GM21786 (cell line): Measurements from ENCODE around the gene PRKD2.
"Not testable (repeated sequence)": the region's sequence is repeated elsewhere in the genome, so short reads cannot be mapped to it uniquely, and the experiment has no call there.

Source experiments
- ATAC-seq: cut with Tn5 transposase; IDR thresholded peaks from one replicate; pipeline ENCODE4 v1.9.1; 2021; ENCODE audit not compliant: unreplicated experiment

PRKD2 gene

GRCh38 chr19:46717034-46717715, at the start of gene PRKD2:
Gene PRKD2 (minus strand): TSS chr19:46717114. CDS start chr19:46716370, 744 bp downstream.
- ATAC-seq: no peak

DNA sequence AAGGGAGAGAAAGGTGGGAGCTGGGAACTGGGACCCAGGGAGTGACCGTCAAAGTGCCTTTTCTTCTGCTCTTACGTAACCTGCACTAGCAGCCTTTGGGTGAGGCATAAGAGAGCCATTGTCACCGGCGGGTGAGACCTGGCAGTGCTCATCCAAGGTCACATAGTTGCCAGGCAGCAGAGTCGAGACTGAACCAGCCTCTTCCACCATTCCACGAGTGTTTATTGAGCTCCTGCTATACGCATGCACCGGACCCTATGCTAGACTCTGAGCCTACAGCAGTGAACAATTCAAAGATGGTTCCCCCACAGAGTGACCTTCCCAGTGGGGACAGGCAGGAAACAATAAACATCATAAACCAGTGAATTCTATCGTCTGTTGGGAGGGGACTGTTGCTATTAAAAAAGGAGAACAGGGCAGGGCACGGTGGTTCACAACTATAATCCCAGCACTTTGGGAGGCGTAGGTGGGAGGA, 47.9 kb upstream of the PRKD2 start:
- no peak for ATAC-seq

DNA sequence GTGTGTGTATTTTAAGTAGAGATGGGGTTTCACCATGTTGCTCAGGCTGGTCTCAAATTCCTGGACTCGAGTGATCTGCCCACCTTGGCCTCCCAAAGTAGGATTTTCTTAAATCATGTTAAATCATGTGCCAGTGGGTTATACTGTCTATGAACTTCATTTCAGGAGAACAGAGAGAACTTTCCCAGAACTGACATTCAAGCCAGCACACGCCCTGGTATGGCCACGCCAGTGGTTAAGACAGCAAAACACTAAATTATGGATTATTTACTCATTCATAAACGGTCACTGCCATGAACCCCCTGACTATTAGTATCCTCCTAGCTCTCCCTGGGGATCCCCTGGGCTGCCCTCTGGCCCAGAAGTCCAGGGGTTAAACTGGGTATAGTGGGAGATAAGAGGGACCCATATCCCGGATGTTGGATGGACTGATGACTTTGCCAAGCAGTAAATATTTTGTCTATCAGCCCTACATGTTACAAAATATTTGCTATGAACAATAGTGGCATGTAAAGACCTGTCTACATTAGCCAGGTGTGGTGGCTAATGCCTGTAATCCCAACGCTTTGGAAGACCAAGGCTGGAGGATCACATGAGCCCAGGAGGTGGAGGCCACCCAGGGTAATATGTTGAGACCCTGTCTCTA, 45.5 kb upstream of the PRKD2 start:
- ATAC-seq: no peak

- no peak for ATAC-seq
These were observed 44.5 kb upstream of the PRKD2 start for GRCh38 chr19:46761418-46761831.

GRCh38 chr19:46760897-46761296, 44.0 kb upstream of the PRKD2 start:
- ATAC-seq: not testable (repeated sequence)

- ATAC-seq: no peak
These were observed 43.4 kb upstream of the PRKD2 start for GRCh38 chr19:46760363-46760762.

- ATAC-seq: no peak
These were observed 43.0 kb upstream of the PRKD2 start for GRCh38 chr19:46759817-46760333.

DNA sequence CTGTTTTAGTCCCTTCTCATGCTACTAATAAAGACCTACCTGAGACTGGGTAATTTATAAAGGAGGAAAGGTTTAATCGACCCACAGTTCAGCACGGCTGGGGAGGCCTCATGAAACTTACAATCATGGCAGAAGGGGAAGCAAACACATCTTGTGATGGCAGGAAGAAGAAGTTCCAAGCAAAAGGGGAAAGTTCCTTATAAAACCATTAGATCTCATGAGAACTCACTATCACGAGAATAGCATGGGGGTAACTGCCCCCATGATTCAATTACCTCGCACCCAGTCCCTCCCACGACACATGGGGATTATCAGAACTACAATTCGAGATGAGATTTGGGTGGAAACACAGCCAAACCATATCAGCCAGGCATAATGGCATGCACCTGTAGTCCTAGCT, 42.3 kb upstream of the PRKD2 start:
- ATAC-seq: no peak

DNA sequence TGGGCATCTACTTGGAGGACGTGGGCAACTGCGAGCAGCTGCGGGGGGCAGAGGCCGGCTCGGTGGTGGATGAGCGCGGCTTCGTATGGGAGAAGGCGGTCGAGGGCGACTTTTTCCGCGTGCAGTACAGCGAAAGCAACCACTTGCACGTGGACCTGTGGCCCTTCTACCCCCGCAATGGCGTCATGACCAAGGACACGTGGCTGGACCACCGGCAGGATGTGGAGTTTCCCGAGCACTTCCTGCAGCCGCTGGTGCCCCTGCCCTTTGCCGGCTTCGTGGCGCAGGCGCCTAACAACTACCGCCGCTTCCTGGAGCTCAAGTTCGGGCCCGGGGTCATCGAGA, 39.6 kb upstream of the PRKD2 start:
- no peak for ATAC-seq

- ATAC-seq: no peak
These were observed 39.1 kb upstream of the PRKD2 start for GRCh38 chr19:46755853-46756543.

DNA sequence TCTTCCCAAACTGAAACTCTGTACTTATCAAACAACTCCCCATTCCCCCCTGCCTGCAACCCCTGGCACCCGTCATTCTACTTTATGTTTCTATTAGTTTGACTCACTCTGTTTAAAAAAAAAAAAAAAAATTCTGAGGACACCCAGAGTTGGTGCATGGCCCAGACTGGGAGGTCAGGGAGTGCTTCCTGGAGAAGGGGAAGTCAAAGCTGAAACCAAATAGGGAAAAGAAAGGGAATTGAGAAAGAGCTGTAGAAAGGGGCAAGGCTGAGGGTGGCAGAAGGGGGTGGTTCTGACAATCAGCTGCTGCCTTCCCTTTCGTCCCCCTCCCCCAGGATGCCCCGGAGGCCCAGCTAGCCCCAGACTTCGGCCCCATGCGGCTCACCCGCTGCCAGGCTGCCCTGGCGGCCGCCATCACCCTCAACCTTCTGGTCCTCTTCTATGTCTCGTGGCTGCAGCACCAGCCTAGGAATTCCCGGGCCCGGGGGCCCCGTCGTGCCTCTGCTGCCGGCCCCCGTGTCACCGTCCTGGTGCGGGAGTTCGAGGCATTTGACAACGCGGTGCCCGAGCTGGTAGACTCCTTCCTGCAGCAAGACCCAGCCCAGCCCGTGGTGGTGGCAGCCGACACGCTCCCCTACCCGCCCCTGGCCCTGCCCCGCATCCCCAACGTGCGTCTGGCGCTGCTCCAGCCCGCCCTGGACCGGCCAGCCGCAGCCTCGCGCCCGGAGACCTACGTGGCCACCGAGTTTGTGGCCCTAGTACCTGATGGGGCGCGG, 38.4 kb upstream of the PRKD2 start:
- ATAC-seq: no peak

DNA sequence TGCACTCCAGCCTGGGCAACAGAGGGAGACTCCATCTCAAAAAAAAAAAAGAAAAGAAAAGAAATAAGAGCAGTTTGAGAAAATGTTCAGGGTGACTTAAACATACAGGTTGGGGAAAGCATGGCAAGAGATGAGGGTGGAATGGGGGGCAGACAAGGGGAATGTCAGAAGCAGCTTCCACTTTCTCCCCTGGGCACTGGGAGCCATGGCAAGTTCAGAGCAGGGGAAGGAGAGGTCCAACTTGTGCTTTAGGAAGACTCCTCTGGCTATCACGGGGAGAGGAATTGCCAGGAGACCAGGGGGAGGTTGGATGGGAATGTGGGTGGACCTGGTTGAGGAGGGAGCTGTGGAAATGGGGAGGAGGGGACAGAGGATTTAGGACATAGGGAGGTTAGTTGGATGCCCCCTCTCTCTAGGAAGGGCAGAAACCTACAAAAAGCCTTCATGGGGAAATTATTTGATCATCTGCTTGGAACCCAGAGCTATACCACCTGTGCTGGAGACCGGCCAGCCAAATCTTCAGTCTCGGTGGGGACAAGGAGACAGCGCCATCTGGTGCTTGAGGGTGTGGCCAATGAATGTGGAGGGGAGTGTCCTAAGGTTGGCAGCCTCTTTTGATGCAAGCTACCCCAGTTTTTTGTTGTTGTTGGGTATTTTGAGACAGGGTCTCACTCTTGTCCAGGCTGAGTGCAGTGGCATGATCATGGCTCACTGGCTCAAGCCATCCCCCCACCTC, 36.7 kb upstream of the PRKD2 start:
- no peak for ATAC-seq

GRCh38 chr19:46748325-46749109, 31.6 kb upstream of the PRKD2 start:
- ATAC-seq: no peak

DNA sequence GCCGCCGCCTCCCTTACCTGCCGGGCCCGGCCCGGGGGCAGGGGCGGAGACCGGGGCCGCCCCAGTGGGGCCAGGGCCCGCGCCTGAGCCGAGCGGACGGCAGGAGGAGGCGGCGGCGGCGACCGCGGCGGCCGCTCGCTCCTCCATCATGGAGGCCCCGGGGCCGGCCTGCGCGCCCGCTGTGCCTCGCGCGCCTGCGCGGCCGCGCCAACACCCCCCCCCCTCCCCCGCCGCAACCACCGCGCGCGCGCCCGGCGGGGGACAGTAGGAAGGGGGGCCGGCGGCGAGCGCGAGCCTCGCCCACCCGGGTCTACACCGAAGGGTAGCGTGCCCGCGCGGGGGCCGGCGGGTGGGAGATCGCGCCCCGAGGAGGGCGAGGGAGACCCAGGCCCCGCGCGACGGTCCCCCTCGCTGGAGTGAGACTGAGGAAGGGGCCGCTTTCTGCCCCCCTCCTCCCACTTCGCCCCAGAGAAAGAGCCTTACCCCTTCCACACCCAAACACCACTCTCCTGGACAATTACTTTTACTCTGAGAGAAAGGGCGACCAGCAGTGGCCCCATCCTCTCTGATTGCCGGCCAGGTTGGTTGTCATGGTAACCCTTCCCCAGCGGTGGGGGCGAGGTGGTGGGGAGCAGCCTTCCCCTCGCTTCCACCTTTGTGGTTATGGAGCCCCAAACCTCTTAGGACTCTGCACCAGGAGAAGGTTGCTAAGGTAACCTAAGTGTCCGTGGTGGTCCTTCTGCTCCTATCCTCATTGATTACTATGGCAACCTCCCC, 29.6 kb upstream of the PRKD2 start, which contains the start of gene STRN4:
STRN4 (minus strand) TSS at position 170 of the 777 bp plus-strand sequence; CDS start at position 150, 20 bp downstream.
- no peak for ATAC-seq

DNA sequence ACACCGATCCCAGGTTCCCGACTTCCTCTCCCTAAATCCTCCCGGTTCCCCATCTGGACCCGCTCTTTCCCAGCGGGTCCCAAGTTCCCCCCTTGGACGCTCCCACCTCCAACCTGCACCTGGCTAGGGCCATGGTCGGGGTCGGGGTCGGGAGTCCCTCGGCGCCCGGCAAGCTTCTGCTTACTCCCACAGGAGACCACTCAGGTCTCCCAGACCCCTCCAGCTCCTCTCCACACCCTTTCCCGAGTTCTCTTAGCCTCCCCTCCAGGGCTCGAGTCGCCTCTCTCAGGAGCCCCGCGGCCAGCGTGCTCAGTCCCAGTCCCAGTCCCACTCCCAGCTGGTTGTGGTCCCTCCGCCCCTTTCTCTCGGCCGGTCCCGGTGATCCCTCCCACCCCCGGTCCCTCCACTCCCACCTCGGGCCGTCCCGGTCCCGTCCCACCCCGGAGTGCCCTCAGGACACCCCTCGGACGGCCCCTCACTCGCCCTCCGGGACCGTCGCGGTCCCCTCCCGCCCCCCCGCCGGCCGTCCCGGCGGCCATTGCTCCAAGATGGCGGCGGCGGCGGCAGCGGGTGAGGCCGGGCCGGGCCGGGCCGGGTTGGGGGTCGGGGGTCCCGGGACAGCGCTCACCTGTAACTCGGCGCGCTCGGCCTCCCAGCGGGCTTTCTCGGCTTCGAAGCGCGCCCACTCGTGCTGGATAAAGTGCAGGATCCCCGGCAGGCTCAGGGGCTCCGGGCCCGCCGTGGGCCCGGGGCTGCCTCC, 28.8 kb upstream of the PRKD2 start, which contains the start of gene FKRP:
FKRP (plus strand) TSS at position 537 of the 760 bp plus-strand sequence. CDS start 9,394 bp downstream, outside the sequence.
- no peak for ATAC-seq

DNA sequence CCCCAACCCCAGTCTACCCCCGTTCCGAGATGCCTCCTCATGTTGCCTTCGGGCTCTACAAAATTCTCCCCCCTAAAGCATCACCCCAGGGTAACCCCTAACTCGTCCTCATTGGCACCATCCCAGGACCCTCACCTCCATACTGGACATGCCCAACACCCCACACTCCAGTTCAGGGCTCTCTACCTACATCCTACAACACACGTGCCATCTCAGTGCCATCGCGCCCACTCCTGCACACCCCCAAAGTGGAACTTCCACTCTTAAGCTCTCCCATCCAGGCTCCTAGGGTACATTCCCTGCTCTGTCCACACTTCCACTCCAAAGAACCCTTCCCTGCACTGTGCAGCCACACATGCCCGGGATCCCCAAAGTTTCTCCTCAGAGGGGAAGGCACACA, 28.1 kb upstream of the PRKD2 start:
- ATAC-seq: no peak

GRCh38 chr19:46744005-46744691, 27.2 kb upstream of the PRKD2 start:
- no peak for ATAC-seq
